ENCODE data around the gene APLF. TPM values are rescaled to one million over a fixed set of nuclear protein-coding genes. Genes with fewer than 3 reads are reported as not detected.
A peak's percentile ranks its signal among the peaks of the same experiment; 100 is the strongest.

APLF gene
- total RNA-seq, 2 experiments from 2014 or later = 3.0 to 3.1 TPM

DNA sequence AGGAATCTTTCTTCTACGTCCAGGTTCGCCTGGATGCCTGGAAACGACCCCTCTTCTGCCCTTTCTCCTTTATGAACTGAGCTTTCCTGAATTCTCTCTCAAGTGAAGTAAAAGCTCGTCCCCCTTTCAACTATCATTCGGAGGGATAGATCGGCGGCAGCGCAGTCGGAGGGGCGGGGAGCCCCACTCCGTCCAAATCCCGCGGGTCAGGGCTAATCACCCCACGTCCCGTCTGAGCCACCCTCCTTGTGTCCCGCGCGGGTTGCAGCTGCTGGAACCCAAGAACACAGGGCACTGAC lies 658 bp upstream of the APLF start:
- ChIA-PET POLR2A (interaction anchor here (0.6 to 2.1 kb wide), 9 partner anchors 19 to 441 kb away, joined by 3 to 10 read pairs (median 4); no protein-coding TSS in a partner anchor), CTCF (interaction anchor here (0.7 to 6.7 kb wide), 17 partner anchors 11 to 459 kb away, joined by 3 to 127 read pairs (median 4); partner anchors contain the start of gene ARHGAP25)
- intact Hi-C loops (cut with micrococcal nuclease) = loop anchor here (1.0 to 5.0 kb wide), 14 partner anchors 25 to 1366 kb away; partner anchors contain the start of genes AAK1 and PNO1
- Mint-ChIP-seq H3K4me1 (ENCODE audit: low read depth) (peaks cover 43% of the 10 kb centered on the region), H3K27ac (peak overlapping the region; percentile 94), H3K9me3 (no peaks in the 10 kb centered on the region), H3K4me3 (peak overlapping the region; percentile 97), H3K36me3 (no peaks in the 10 kb centered on the region), H3K27me3 (no peaks in the 10 kb centered on the region)
- DNase-seq = no peak

- intact Hi-C loops (cut with micrococcal nuclease) = loop anchor here (5.0 kb wide), 2 partner anchors 1174 to 1364 kb away; partner anchors contain the start of gene AAK1
- CTCF ChIA-PET = interaction anchor here (0.7 to 3.4 kb wide), 7 partner anchors 19 to 838 kb away, joined by 3 to 15 read pairs (median 8); no protein-coding TSS in a partner anchor
These were observed 1.4 kb downstream of the APLF start for GRCh38 chr2:68468801-68469200.

DNA sequence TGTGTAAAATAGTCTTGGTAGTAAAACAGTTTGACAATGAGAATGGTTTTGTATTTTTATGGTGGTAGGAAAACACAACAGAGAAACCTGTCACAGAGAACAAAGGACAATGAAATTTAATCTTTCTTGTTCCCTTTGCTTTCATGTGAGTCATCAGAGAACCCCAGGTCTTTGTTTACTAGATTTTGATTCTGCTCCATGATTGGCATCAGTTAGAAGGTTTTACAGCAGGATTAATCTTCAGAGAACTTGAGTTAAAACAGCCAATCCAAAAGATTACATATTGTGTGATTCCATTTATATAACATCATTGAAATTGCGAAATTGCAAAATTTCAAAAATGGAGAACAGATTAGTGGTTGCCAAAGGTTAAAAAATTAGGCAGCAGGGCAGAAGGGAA lies 2.5 kb downstream of the APLF start:
- POLR2A ChIA-PET = no interaction called here
- intact Hi-C loops (cut with micrococcal nuclease) = loop anchor here (5.0 kb wide), 2 partner anchors 1172 to 1362 kb away; partner anchors contain the start of gene AAK1
- H3K4me3 Mint-ChIP-seq = no peak overlapping the region
- no peak overlapping the region for H3K27ac Mint-ChIP-seq
- no peaks in the 10 kb centered on the region for H3K36me3 Mint-ChIP-seq
- peaks cover 43% of the 10 kb centered on the region for H3K4me1 Mint-ChIP-seq (ENCODE audit: low read depth)
- no peaks in the 10 kb centered on the region for H3K9me3 Mint-ChIP-seq
- no peak for DNase-seq
- CTCF ChIA-PET = interaction anchor here (1.8 to 3.4 kb wide), 3 partner anchors 18 to 239 kb away, joined by 8 to 15 read pairs (median 12); no protein-coding TSS in a partner anchor
- H3K27me3 Mint-ChIP-seq = no peaks in the 10 kb centered on the region

More at GRCh38 chr2:68468801-68469200, 1.4 kb downstream of the APLF start:
- POLR2A ChIA-PET = interaction anchor here (0.5 kb wide), 1 partner anchor 13 kb away, joined by 5 read pairs; no protein-coding TSS in a partner anchor
- H3K9me3 Mint-ChIP-seq = no peaks in the 10 kb centered on the region
- DNase-seq = no peak
- H3K27me3 Mint-ChIP-seq = no peaks in the 10 kb centered on the region
- peaks cover 53% of the 10 kb centered on the region for H3K4me1 Mint-ChIP-seq (ENCODE audit: low read depth)
- no peak overlapping the region for H3K27ac Mint-ChIP-seq
- H3K4me3 Mint-ChIP-seq = peak overlapping the region; percentile 3
- H3K36me3 Mint-ChIP-seq = no peaks in the 10 kb centered on the region

DNA sequence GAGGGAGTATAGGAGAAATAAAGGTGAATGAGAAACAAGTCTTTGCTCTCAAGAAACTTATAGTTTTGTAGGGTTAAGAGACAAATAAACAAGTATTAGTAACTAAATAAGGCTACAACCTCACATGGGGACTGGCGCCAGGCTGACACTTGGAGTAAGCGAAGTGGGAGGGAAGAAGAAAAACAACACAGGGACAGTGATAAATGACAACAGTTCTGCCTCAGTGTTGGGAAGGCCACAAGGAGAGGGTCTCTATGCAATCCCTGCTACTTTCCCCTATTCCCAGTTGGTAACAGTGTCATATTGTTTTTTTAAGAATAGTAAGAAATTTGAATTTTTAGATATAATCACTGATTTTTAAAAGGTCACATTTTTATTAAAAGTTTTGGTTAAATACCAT lies 4.0 kb downstream of the APLF start:
- ChIA-PET CTCF (no interaction called here), POLR2A (no interaction called here)
- Mint-ChIP-seq H3K27ac (no peak overlapping the region), H3K9me3 (no peaks in the 10 kb centered on the region), H3K36me3 (no peaks in the 10 kb centered on the region), H3K27me3 (no peaks in the 10 kb centered on the region), H3K4me1 (ENCODE audit: low read depth) (peaks cover 29% of the 10 kb centered on the region), H3K4me3 (no peak overlapping the region)
- intact Hi-C loops (cut with micrococcal nuclease) = no loop called here
- DNase-seq = no peak

GRCh38 chr2:68472796-68473414 lies 5.5 kb downstream of the APLF start:
- H3K4me1 Mint-ChIP-seq (ENCODE audit: low read depth) = peaks cover 27% of the 10 kb centered on the region
- no peaks in the 10 kb centered on the region for H3K36me3 Mint-ChIP-seq
- no peak overlapping the region for H3K27ac Mint-ChIP-seq
- no peaks in the 10 kb centered on the region for H3K9me3 Mint-ChIP-seq
- intact Hi-C loops (cut with micrococcal nuclease) = no loop called here
- H3K4me3 Mint-ChIP-seq = no peak overlapping the region
- ChIA-PET POLR2A (no interaction called here), CTCF (interaction anchor here (1.1 to 1.6 kb wide), 2 partner anchors 14 to 15 kb away, joined by 3 read pairs; no protein-coding TSS in a partner anchor)
- DNase-seq = no peak
- H3K27me3 Mint-ChIP-seq = no peaks in the 10 kb centered on the region

DNA sequence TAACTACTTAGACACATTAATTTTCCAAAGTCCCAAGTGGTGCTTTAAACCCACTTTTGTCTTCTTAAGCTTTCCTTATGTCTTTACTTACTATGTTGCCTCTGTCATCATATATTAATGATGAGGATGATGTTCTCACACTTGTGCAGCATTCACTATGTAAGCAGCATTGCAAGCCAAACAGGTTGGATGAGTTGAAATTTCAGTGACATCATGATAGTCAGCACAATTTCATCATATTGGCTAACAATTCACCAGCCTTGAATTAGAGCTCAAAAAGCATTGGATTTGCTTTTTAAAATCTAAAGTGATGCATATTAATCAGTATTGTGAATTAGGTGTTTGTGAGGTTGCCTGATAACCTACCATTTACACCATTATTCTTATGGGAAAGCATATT lies 7.7 kb downstream of the APLF start:
- no peak for DNase-seq
- CTCF ChIA-PET = interaction anchor here (0.8 kb wide), 1 partner anchor 12 kb away, joined by 3 read pairs; no protein-coding TSS in a partner anchor
- Mint-ChIP-seq H3K9me3 (no peaks in the 10 kb centered on the region), H3K4me3 (no peak overlapping the region), H3K36me3 (no peaks in the 10 kb centered on the region), H3K27ac (no peak overlapping the region), H3K4me1 (ENCODE audit: low read depth) (peaks cover 10% of the 10 kb centered on the region), H3K27me3 (no peaks in the 10 kb centered on the region)
- POLR2A ChIA-PET = no interaction called here
- intact Hi-C loops (cut with micrococcal nuclease) = no loop called here

- no peaks in the 10 kb centered on the region for H3K36me3 Mint-ChIP-seq
- POLR2A ChIA-PET = no interaction called here
- no peaks in the 10 kb centered on the region for H3K27me3 Mint-ChIP-seq
- H3K4me1 Mint-ChIP-seq (ENCODE audit: low read depth) = peaks cover 9% of the 10 kb centered on the region
- DNase-seq = no peak
- no peak overlapping the region for H3K4me3 Mint-ChIP-seq
- no peaks in the 10 kb centered on the region for H3K9me3 Mint-ChIP-seq
- intact Hi-C loops (cut with micrococcal nuclease) = no loop called here
- CTCF ChIA-PET = interaction anchor here (0.8 kb wide), 1 partner anchor 13 kb away, joined by 3 read pairs; no protein-coding TSS in a partner anchor
- H3K27ac Mint-ChIP-seq = no peak overlapping the region
These were observed 8.2 kb downstream of the APLF start for GRCh38 chr2:68475576-68475975.

- DNase-seq = no peak
- CTCF ChIA-PET = interaction anchor here (1.4 kb wide), 1 partner anchor 119 kb away, joined by 3 read pairs; no protein-coding TSS in a partner anchor
- Mint-ChIP-seq H3K4me3 (no peak overlapping the region), H3K4me1 (ENCODE audit: low read depth) (peaks cover 9% of the 10 kb centered on the region), H3K27me3 (no peaks in the 10 kb centered on the region), H3K36me3 (no peaks in the 10 kb centered on the region), H3K9me3 (no peaks in the 10 kb centered on the region), H3K27ac (no peak overlapping the region)
- intact Hi-C loops (cut with micrococcal nuclease) = no loop called here
- POLR2A ChIA-PET = no interaction called here
These were observed 9.1 kb downstream of the APLF start for GRCh38 chr2:68476454-68476853.

DNA sequence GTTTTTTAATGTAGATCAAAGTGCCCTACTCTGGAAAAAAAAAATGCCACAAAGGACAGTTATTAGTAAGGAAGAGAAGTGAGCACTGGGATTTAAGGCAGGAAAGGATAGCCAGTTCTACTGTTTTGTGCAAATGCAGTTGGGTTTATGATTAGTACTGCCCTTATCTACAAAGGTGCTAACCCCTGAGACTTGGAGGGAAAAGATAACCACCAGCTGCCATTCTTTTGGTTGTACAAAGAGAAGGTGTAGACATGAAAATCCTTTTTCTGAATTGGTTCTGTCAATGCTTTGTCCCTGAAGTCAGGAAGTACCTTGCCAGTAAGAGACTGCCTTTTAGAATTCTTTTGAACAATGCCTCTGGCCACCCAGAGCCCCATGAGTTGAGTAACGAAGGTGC lies 11.3 kb downstream of the APLF start:
- H3K36me3 Mint-ChIP-seq = no peaks in the 10 kb centered on the region
- no peaks in the 10 kb centered on the region for H3K4me1 Mint-ChIP-seq (ENCODE audit: low read depth)
- H3K4me3 Mint-ChIP-seq = no peak overlapping the region
- intact Hi-C loops (cut with micrococcal nuclease) = no loop called here
- POLR2A ChIA-PET = no interaction called here
- H3K27me3 Mint-ChIP-seq = no peaks in the 10 kb centered on the region
- CTCF ChIA-PET = interaction anchor here (0.9 to 1.6 kb wide), 3 partner anchors 15 to 465 kb away, joined by 3 to 4 read pairs (median 3); no protein-coding TSS in a partner anchor
- no peak overlapping the region for H3K27ac Mint-ChIP-seq
- no peak for DNase-seq
- H3K9me3 Mint-ChIP-seq = no peaks in the 10 kb centered on the region

- no peak overlapping the region for H3K4me3 Mint-ChIP-seq
These were observed 15.0 kb downstream of the APLF start for GRCh38 chr2:68482296-68482820.

DNA sequence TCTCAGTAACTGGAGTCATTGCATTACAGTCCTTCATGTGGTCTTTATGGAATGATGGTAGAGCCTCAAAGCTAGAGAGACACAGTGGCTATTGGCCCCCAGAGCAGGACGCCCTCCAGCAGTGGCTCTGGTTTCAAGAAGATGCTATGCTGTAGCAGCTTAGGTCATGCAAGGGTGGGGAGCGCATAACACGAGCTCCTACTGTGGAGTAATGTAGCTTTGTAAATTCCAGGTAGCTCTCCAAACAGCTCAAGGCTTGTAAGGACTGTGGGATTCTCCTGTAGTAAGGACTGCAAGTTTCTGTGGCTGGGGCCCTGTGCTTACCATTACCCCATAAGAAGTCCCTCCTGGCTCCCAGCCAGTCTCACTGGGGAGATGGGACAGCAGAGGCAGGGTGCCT lies 15.6 kb downstream of the APLF start:
- intact Hi-C loops (cut with micrococcal nuclease) = no loop called here
- H3K9me3 Mint-ChIP-seq = no peaks in the 10 kb centered on the region
- ChIA-PET POLR2A (no interaction called here), CTCF (no interaction called here)
- no peak for DNase-seq
- peaks cover 2% of the 10 kb centered on the region for H3K4me1 Mint-ChIP-seq (ENCODE audit: low read depth)
- H3K36me3 Mint-ChIP-seq = no peaks in the 10 kb centered on the region
- H3K27ac Mint-ChIP-seq = no peak overlapping the region
- H3K27me3 Mint-ChIP-seq = no peaks in the 10 kb centered on the region
- H3K4me3 Mint-ChIP-seq = no peak overlapping the region

More at GRCh38 chr2:68482296-68482820, 15.0 kb downstream of the APLF start:
- Mint-ChIP-seq H3K4me1 (ENCODE audit: low read depth) (no peaks in the 10 kb centered on the region), H3K27me3 (no peaks in the 10 kb centered on the region), H3K9me3 (no peaks in the 10 kb centered on the region), H3K36me3 (no peaks in the 10 kb centered on the region), H3K27ac (no peak overlapping the region)
- DNase-seq = no peak
- ChIA-PET CTCF (interaction anchor here (1.2 kb wide), 1 partner anchor 443 kb away, joined by 4 read pairs; no protein-coding TSS in a partner anchor), POLR2A (no interaction called here)
- intact Hi-C loops (cut with micrococcal nuclease) = no loop called here

- Mint-ChIP-seq H3K9me3 (no peaks in the 10 kb centered on the region), H3K4me1 (ENCODE audit: low read depth) (peaks cover 2% of the 10 kb centered on the region), H3K36me3 (no peaks in the 10 kb centered on the region), H3K27me3 (no peaks in the 10 kb centered on the region), H3K4me3 (no peak overlapping the region), H3K27ac (no peak overlapping the region)
- intact Hi-C loops (cut with micrococcal nuclease) = loop anchor here (1.0 to 5.0 kb wide), 2 partner anchors 227 to 439 kb away; no protein-coding TSS in a partner anchor
- CTCF ChIA-PET = interaction anchor here (0.7 to 2.6 kb wide), 22 partner anchors 8 to 455 kb away, joined by 3 to 37 read pairs (median 4); partner anchors contain the start of genes APLF and FBXO48
- DNase-seq = no peak
- POLR2A ChIA-PET = no interaction called here
These were observed 20.5 kb downstream of the APLF start for GRCh38 chr2:68487773-68488355.
